B cell (primary cell): Measurements from ENCODE around the gene NRN1L. TPM values are rescaled to one million over a fixed set of nuclear protein-coding genes. Genes with fewer than 3 reads are reported as not detected.

Experiments
- ATAC-seq: fragments of 200-7000 bp; cut with Tn5 transposase; one replicate; pipeline ENCODE4 v1.10.0; 2021; ENCODE audit warnings: low read depth, mild to moderate bottlenecking, moderate number of reproducible peaks, moderate library complexity
- CTCF ChIA-PET: fragments of 350-600 bp; sonication (Branson Sonifier 250); formaldehyde crosslinking; loops from one replicate; lab custom pipeline; 2021; ENCODE audit warnings: antibody characterized with exemption, inconsistent platforms; lab: Charles Lee
- POLR2A ChIA-PET: fragments of 350-600 bp; sonication (Branson Sonifier 250); formaldehyde crosslinking; loops from one replicate; lab custom pipeline; 2021; ENCODE audit warnings: antibody characterized with exemption; lab: Charles Lee
- DNase-seq: peaks from one replicate; pipeline ENCODE4 v3.0.0; 2013
- H2AFZ ChIP-seq: 2 replicates; pipeline ENCODE4 v1.6.1; 2012; ENCODE audit warnings: mild to moderate bottlenecking, low read depth, low read length; ENCODE audit not compliant: insufficient read depth, poor library complexity, severe bottlenecking
- H3K27ac ChIP-seq, 2 donors: 1 replicate in 1 of 2; 2 replicates in 1 of 2; pipeline ENCODE4 v1.5.1; 2012 to 2013; ENCODE audit warnings: low read length in 2 of 2, mild to moderate bottlenecking in 2 of 2, moderate library complexity in 1 of 2
- H3K27me3 ChIP-seq, 4 experiments: fragments of 200-600 bp in 1 of 4; sonication (generic) in 1 of 4; replicated peaks in 1 of 4; 1 replicate in 2 of 4; 2 replicates in 2 of 4; pipeline versions ENCODE4 v1.6.1 to v1.7.0; 2013 to 2016; ENCODE audit warnings: low read length in 3 of 4, mild to moderate bottlenecking in 2 of 4, mixed read lengths in 1 of 4, moderate library complexity in 1 of 4; ENCODE audit not compliant: insufficient read depth in 4 of 4, control insufficient read depth in 3 of 4; ENCODE audit errors: control extremely low read depth in 1 of 4
- H3K36me3 ChIP-seq, 2 experiments: replicated peaks in 1 of 2; 1 replicate in 1 of 2; 2 replicates in 1 of 2; pipeline versions ENCODE4 v1.6.1 to v1.7.1; 2013; ENCODE audit warnings: low read length in 1 of 2; ENCODE audit not compliant: insufficient read depth in 2 of 2, control insufficient read depth in 1 of 2; ENCODE audit errors: control extremely low read depth in 1 of 2, extremely low read depth in 1 of 2
- H3K4me1 ChIP-seq, 2 donors: fragments of 200-600 bp in 1 of 2; sonication (generic) in 1 of 2; 1 replicate in 1 of 2; 2 replicates in 1 of 2; pipeline versions ENCODE4 v1.5.1 to v1.6.1; 2013 to 2017; ENCODE audit warnings: low read length in 2 of 2; ENCODE audit not compliant: control insufficient read depth in 2 of 2, insufficient read depth in 2 of 2
- H3K4me2 ChIP-seq: replicated peaks from 2 replicates; pipeline ENCODE3; 2012; ENCODE audit warnings: mild to moderate bottlenecking, low read depth, low read length; ENCODE audit not compliant: poor library complexity, severe bottlenecking
- H3K4me3 ChIP-seq, 5 experiments: fragments of 200-600 bp in 1 of 5; sonication (generic) in 1 of 5; 1 replicate in 3 of 5; 2 replicates in 2 of 5; pipeline versions ENCODE4 v1.5.1 to v1.7.0; 2011 to 2016; ENCODE audit warnings: low read length in 4 of 5, mild to moderate bottlenecking in 4 of 5, low read depth in 2 of 5, control low read depth in 1 of 5, moderate library complexity in 1 of 5; ENCODE audit not compliant: insufficient read depth in 1 of 5; ENCODE audit errors: control extremely low read depth in 1 of 5, extremely low read depth in 1 of 5
- H3K79me2 ChIP-seq: fragments of 200-600 bp; sonication (generic); one replicate; pipeline ENCODE4 v1.6.0; 2016; ENCODE audit warnings: low read length; ENCODE audit not compliant: control insufficient read depth, insufficient read depth
- H3K9ac ChIP-seq: fragments of 200-600 bp; sonication (generic); 2 replicates; pipeline ENCODE4 v1.6.1; 2017; ENCODE audit warnings: mild to moderate bottlenecking, low read length, moderate library complexity
- H3K9me3 ChIP-seq, 3 donors: one replicate each; pipeline versions ENCODE4 v1.6.1 to v1.7.1; 2013; ENCODE audit warnings: low read length in 2 of 3; ENCODE audit not compliant: control insufficient read depth in 2 of 3, insufficient read depth in 1 of 3; ENCODE audit errors: control extremely low read depth in 1 of 3
- H4K20me1 ChIP-seq: 2 replicates; pipeline ENCODE4 v1.6.0; 2012; ENCODE audit warnings: mild to moderate bottlenecking, low read length; ENCODE audit not compliant: insufficient read depth, control insufficient read depth, poor library complexity, severe bottlenecking
- H3K27ac Mint-ChIP-seq: one replicate; pipeline ENCODE4 v1.8.0; 2021; ENCODE audit warnings: mixed read lengths
- H3K27me3 Mint-ChIP-seq: one replicate; pipeline ENCODE4 v1.8.0; 2021; ENCODE audit warnings: mixed read lengths
- H3K4me1 Mint-ChIP-seq: one replicate; pipeline ENCODE4 v1.8.0; 2021; ENCODE audit warnings: mixed read lengths
- H3K4me3 Mint-ChIP-seq: one replicate; pipeline ENCODE4 v1.8.0; 2021; ENCODE audit warnings: mixed read lengths
- H3K9me3 Mint-ChIP-seq: one replicate; pipeline ENCODE4 v1.8.0; 2022; ENCODE audit warnings: mixed read lengths; ENCODE audit not compliant: insufficient read depth
- EZH2 ChIP-seq: IDR thresholded peaks from 2 replicates; pipeline ENCODE4 v1.6.1; 2012; ENCODE audit warnings: borderline replicate concordance, low read depth, mild to moderate bottlenecking, moderate library complexity, low read length; ENCODE audit not compliant: insufficient read depth, poor library complexity, severe bottlenecking
- WGBS: methylation state at CpG from one replicate; pipeline ENCODE4 v1.1.5; 2013; ENCODE audit warnings: missing lambda C conversion rate; ENCODE audit not compliant: insufficient coverage; 5-methylcytosine and 5-hydroxymethylcytosine counted together
- intact Hi-C: fragments of 100-400 bp; cut with micrococcal nuclease; formaldehyde crosslinking; loops from one replicate; pipeline ENCODE4 v1.10.0; 2022
- polyA plus RNA-seq: library from polyadenylated mRNA; depleted of rRNA; stranded (reverse); fragments of >200 nt; gene quantifications from 2 replicates; pipeline ENCODE4 v1.2.3, GENCODE V29; 2012
- total RNA-seq, 2 donors: library from RNA; stranded (reverse); fragments of 120-200 nt in 1 of 2; gene quantifications; 1 replicate in 1 of 2; 2 replicates in 1 of 2; pipeline versions ENCODE4 v1.2.3 to v1.2.4, GENCODE V29; 2013 to 2022
- TF ChIP-seq, protein P1 (sequence below): fragments of 200-600 bp; IDR thresholded peaks from one replicate; pipeline ENCODE4 v1.8.0; 2022; ENCODE audit warnings: antibody characterized with exemption, mild to moderate bottlenecking

Gene NRN1L
- total and polyA plus RNA-seq, 2 donors (not counting 1 experiment from before 2014, with no cell fraction given) = 2.1 to 4.1 TPM

DNA sequence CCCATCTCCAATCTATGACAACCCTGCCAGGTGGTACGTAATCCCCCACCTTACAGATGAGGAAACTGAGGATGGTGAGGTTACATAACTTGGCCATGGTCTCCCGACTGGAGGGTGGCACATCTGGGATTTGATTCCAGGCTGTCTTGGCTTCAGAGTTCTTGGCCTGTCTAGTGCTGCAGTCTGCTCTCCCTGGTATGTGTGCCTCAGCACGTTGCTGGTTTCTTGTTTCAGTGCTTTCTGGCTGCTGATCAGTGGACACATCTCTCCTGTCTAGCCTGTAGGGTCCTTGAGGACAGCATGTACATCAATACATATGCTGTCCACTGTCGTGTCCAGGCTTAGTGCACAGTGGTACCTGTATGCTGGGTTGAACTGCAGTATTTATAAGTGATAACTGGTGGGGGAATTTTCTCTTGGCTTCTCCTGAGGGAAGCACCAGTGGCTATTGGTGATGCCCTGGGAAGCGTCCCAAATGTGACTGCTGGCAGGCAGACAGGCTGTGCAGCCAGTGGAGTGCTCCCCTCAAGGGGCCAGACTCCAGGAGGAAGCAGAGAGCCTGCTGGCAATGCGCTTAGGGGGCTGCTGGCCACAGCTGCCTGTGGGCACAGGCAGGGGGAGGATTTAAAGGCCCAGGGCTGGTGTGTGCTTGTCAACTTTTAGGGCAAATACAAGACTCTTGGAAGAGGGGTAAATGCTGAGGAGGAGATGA, 32.6 kb downstream of the NRN1L start:
- H3K4me3 Mint-ChIP-seq = no peak overlapping the region
- H2AFZ ChIP-seq = no peak overlapping the region
- H3K27ac ChIP-seq = no peak overlapping the region
- ATAC-seq (no peak), DNase-seq (no peak)
- peaks cover 51% of the 10 kb centered on the region for H4K20me1 ChIP-seq
- H3K27ac Mint-ChIP-seq = no peak overlapping the region
- no peaks in the 10 kb centered on the region for H3K27me3 Mint-ChIP-seq
- H3K4me1 Mint-ChIP-seq = peaks cover 1% of the 10 kb centered on the region
- H3K79me2 ChIP-seq = peaks cover 71% of the 10 kb centered on the region
- H3K9me3 Mint-ChIP-seq = no peaks in the 10 kb centered on the region
- intact Hi-C loops = no loop called here
- TF ChIP-seq EZH2 = no peak
- TF ChIP-seq, protein P1, sequence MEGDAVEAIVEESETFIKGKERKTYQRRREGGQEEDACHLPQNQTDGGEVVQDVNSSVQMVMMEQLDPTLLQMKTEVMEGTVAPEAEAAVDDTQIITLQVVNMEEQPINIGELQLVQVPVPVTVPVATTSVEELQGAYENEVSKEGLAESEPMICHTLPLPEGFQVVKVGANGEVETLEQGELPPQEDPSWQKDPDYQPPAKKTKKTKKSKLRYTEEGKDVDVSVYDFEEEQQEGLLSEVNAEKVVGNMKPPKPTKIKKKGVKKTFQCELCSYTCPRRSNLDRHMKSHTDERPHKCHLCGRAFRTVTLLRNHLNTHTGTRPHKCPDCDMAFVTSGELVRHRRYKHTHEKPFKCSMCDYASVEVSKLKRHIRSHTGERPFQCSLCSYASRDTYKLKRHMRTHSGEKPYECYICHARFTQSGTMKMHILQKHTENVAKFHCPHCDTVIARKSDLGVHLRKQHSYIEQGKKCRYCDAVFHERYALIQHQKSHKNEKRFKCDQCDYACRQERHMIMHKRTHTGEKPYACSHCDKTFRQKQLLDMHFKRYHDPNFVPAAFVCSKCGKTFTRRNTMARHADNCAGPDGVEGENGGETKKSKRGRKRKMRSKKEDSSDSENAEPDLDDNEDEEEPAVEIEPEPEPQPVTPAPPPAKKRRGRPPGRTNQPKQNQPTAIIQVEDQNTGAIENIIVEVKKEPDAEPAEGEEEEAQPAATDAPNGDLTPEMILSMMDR = no peak
- 97% methylated on average over 4 of the region's 6 CpGs for WGBS
- POLR2A ChIA-PET = no interaction called here
- H3K4me3 ChIP-seq = no peak overlapping the region
- H3K9ac ChIP-seq = no peak overlapping the region
- H3K9me3 ChIP-seq = no peaks in the 10 kb centered on the region
- no peaks in the 10 kb centered on the region for H3K27me3 ChIP-seq
- peaks cover 0 to 19% of the 10 kb centered on the region in 2 experiments for H3K36me3 ChIP-seq
- no peak overlapping the region for H3K4me2 ChIP-seq
- no peaks in the 10 kb centered on the region for H3K4me1 ChIP-seq
- CTCF ChIA-PET = interaction anchor here (1.8 kb wide), 1 partner anchor 101 kb away, joined by 5 read pairs; no protein-coding TSS in a partner anchor

DNA sequence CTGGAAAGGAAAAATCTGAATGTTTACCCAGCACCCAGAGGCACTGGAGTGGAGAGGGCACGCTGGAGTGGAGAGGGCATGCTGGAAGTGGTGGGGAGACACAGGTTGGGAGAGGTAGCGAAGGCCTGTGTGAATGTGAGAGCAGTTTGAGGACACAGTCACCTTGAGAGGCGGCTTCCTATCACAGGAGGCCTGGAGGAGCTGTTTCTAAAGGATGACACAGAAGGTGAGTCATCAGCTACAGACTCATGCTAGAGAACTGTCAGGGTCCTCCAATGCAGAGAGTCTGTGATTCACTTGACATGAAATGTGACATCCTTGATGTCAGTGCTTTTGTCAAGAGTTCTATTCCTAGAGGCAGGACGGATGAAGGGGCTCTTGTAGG, 33.2 kb downstream of the NRN1L start:
- H3K4me2 ChIP-seq = no peak overlapping the region
- H3K27ac Mint-ChIP-seq = no peak overlapping the region
- intact Hi-C loops = no loop called here
- H3K36me3 ChIP-seq = peaks cover 0 to 25% of the 10 kb centered on the region in 2 experiments
- H2AFZ ChIP-seq = no peak overlapping the region
- TF ChIP-seq, protein P1 = no peak
- no peak for TF ChIP-seq EZH2
- no peaks in the 10 kb centered on the region for H3K27me3 Mint-ChIP-seq
- no peaks in the 10 kb centered on the region for H3K27me3 ChIP-seq
- H3K4me1 Mint-ChIP-seq = peaks cover 1% of the 10 kb centered on the region
- ChIA-PET POLR2A (interaction anchor here (0.6 kb wide), 1 partner anchor 8 kb away, joined by 3 read pairs; no protein-coding TSS in a partner anchor), CTCF (interaction anchor here (0.6 to 1.8 kb wide), 2 partner anchors 101 to 197 kb away, joined by 3 to 5 read pairs; no protein-coding TSS in a partner anchor)
- H3K9me3 Mint-ChIP-seq = no peaks in the 10 kb centered on the region
- no peak overlapping the region for H3K9ac ChIP-seq
- H3K27ac ChIP-seq = no peak overlapping the region
- H4K20me1 ChIP-seq = peaks cover 51% of the 10 kb centered on the region
- no peak overlapping the region for H3K4me3 ChIP-seq
- H3K4me1 ChIP-seq = no peaks in the 10 kb centered on the region
- DNase-seq (no peak), ATAC-seq (no peak)
- H3K9me3 ChIP-seq = no peaks in the 10 kb centered on the region
- WGBS = 97% methylated on average over 3 of the region's 4 CpGs
- H3K79me2 ChIP-seq = peaks cover 69% of the 10 kb centered on the region
- no peak overlapping the region for H3K4me3 Mint-ChIP-seq
